HepG2 (cell line): ENCODE measurements around the gene IL4I1.

ENCODE experiments used
- ATF1 ChIP-seq: IDR thresholded peaks from 2 replicates; pipeline ENCODE4 v1.6.1; 2016; ENCODE audit warnings: mild to moderate bottlenecking, control low read depth
- KDM5A ChIP-seq: fragments of 200-600 bp; sonication (generic); IDR thresholded peaks from 2 replicates; pipeline ENCODE4 v1.7.0; 2018; ENCODE audit warnings: antibody characterized with exemption, mild to moderate bottlenecking, low read length, borderline replicate concordance
- RAD21 ChIP-seq: fragments of 450-650 bp; formaldehyde crosslinking; IDR thresholded peaks from 2 replicates; pipeline ENCODE4 v1.5.0; 2020; ENCODE audit warnings: mild to moderate bottlenecking
- TBL1XR1 ChIP-seq: fragments of 150-350 bp; IDR thresholded peaks from 2 replicates; pipeline ENCODE4 v1.6.1; 2014; ENCODE audit warnings: borderline replicate concordance, low read length; ENCODE audit not compliant: partially characterized antibody

- TF ChIP-seq TBL1XR1 (no peak), ATF1 (CRISPR knock-in tag) (no peak), RAD21 (CRISPR knock-in tag) (no peak), KDM5A (no peak)
Observed at GRCh38 chr19:49881672-49882394, 14.9 kb downstream of the IL4I1 start.
